Body of pancreas (tissue), 4 donors: ENCODE data around the gene ATG10.

Experiments
- CTCF ChIP-seq, 7 experiments: fragments of 450-650 bp in 4 of 7; fragments of 200-600 bp in 3 of 7; sonication (generic) in 3 of 7; IDR thresholded peaks; one replicate each; pipeline ENCODE4 v1.5.1; 2016 to 2019; ENCODE audit warnings: antibody characterized with exemption in 7 of 7
- POLR2A ChIP-seq, 3 donors: fragments of 450-650 bp; IDR thresholded peaks; one replicate each; pipeline ENCODE4 v1.6.1; 2016; ENCODE audit warnings: antibody characterized with exemption in 3 of 3, mild to moderate bottlenecking in 2 of 3

- TF ChIP-seq CTCF (IDR thresholded peaks at IDR 0.05) (no peak), POLR2A (IDR thresholded peaks at IDR 0.05) (no peak)
These were observed 615 bp downstream of the ATG10 start for GRCh38 chr5:81972492-81972783.
